ENCODE measurements around the gene ZSWIM5.

Gene ZSWIM5

GRCh38 chr1:45013551-45014209 lies 192.7 kb downstream of the ZSWIM5 start:
- no peaks in the 10 kb centered on the region for H3K9me3 ChIP-seq
- H3K27me3 ChIP-seq, result no peaks in the 10 kb centered on the region
- peak overlapping the region; percentile 79 for H3K27ac ChIP-seq
- no peak for TF ChIP-seq CTCF (IDR thresholded peaks at IDR 0.05)
- peaks cover 35 to 45% of the 10 kb centered on the region in 2 experiments for H3K4me1 ChIP-seq (ENCODE audit: control insufficient read depth in 1 of 2, insufficient read depth in 1 of 2, low read depth in 1 of 2, low read length in 1 of 2)
- peaks cover 23% of the 10 kb centered on the region for H3K36me3 ChIP-seq
- H3K4me3 ChIP-seq (ENCODE audit: low read depth in 1 of 2, low read length in 1 of 2), result no peak overlapping the region

- Histone ChIP-seq H3K36me3 (peaks cover 33% of the 10 kb centered on the region), H3K9me3 (no peaks in the 10 kb centered on the region), H3K27ac (peak overlapping the region; percentile 79), H3K27me3 (no peaks in the 10 kb centered on the region), H3K4me3 (ENCODE audit: low read depth in 1 of 2, low read length in 1 of 2) (peak overlapping the region; percentile 72 to 94), H3K4me1 (ENCODE audit: control insufficient read depth in 1 of 2, insufficient read depth in 1 of 2, low read depth in 1 of 2, low read length in 1 of 2) (peaks cover 35 to 45% of the 10 kb centered on the region in 2 experiments)
- TF ChIP-seq CTCF (IDR thresholded peaks at IDR 0.05), result no peak
Measured at GRCh38 chr1:45012639-45013278, 193.6 kb downstream of the ZSWIM5 start.

GRCh38 chr1:45011837-45012638 lies 194.4 kb downstream of the ZSWIM5 start, which contains the start of gene UROD:
Gene UROD (plus strand): TSS chr1:45012254. CDS start chr1:45012266, 12 bp downstream.
- peaks cover 40% of the 10 kb centered on the region for H3K36me3 ChIP-seq
- H3K9me3 ChIP-seq, result no peaks in the 10 kb centered on the region
- TF ChIP-seq CTCF (IDR thresholded peaks at IDR 0.05), result peak; percentile 49
- peak within 1 kb of the TSS; percentile 72 to 94 for H3K4me3 ChIP-seq (ENCODE audit: low read depth in 1 of 2, low read length in 1 of 2)
- H3K27me3 ChIP-seq, result no peaks in the 10 kb centered on the region
- H3K27ac ChIP-seq, result peak within 1 kb of the TSS; percentile 79
- H3K4me1 ChIP-seq (ENCODE audit: control insufficient read depth in 1 of 2, insufficient read depth in 1 of 2, low read depth in 1 of 2, low read length in 1 of 2), result peaks cover 35 to 45% of the 10 kb centered on the region in 2 experiments

GRCh38 chr1:45010855-45011811 lies 195.3 kb downstream of the ZSWIM5 start, which contains the start of gene HECTD3:
Gene HECTD3 (minus strand): TSS chr1:45011324. CDS start chr1:45011257, 67 bp downstream.
- Histone ChIP-seq H3K27me3 (no peaks in the 10 kb centered on the region), H3K4me3 (ENCODE audit: low read depth in 1 of 2, low read length in 1 of 2) (peak within 1 kb of the TSS; percentile 72 to 94), H3K9me3 (no peaks in the 10 kb centered on the region), H3K4me1 (ENCODE audit: control insufficient read depth in 1 of 2, insufficient read depth in 1 of 2, low read depth in 1 of 2, low read length in 1 of 2) (peaks cover 35 to 45% of the 10 kb centered on the region in 2 experiments), H3K36me3 (peaks cover 49% of the 10 kb centered on the region), H3K27ac (peak within 1 kb of the TSS; percentile 79)
- TF ChIP-seq CTCF (IDR thresholded peaks at IDR 0.05), result no peak

All from neutrophil (primary cell).